ENCODE data around the gene CAVIN4. TPM values are rescaled to one million over a fixed set of nuclear protein-coding genes. Genes with fewer than 3 reads are reported as not detected.

The CAVIN4 gene
- total RNA-seq, 2 experiments from 2014 or later: not detected

- DNase-seq: no peak
- H3K27me3 Mint-ChIP-seq (ENCODE audit: low read depth): peaks cover 6% of the 10 kb centered on the region
- intact Hi-C loops (cut with micrococcal nuclease): no loop called here
- no peak overlapping the region for H3K4me3 Mint-ChIP-seq
- CTCF ChIA-PET: no interaction called here
- H3K27ac Mint-ChIP-seq: no peak overlapping the region
- H3K4me1 Mint-ChIP-seq (ENCODE audit: low read depth): no peaks in the 10 kb centered on the region
- H3K36me3 Mint-ChIP-seq (ENCODE audit: low read depth): peaks cover 2% of the 10 kb centered on the region
- peaks cover 2% of the 10 kb centered on the region for H3K9me3 Mint-ChIP-seq
These were observed 49.1 kb downstream of the CAVIN4 start for GRCh38 chr9:100626949-100627348.

- DNase-seq: no peak
- peaks cover 3% of the 10 kb centered on the region for H3K36me3 Mint-ChIP-seq (ENCODE audit: low read depth)
- intact Hi-C loops (cut with micrococcal nuclease): no loop called here
- no peak overlapping the region for H3K4me3 Mint-ChIP-seq
- CTCF ChIA-PET: no interaction called here
- peaks cover 1% of the 10 kb centered on the region for H3K9me3 Mint-ChIP-seq
- no peaks in the 10 kb centered on the region for H3K4me1 Mint-ChIP-seq (ENCODE audit: low read depth)
- H3K27ac Mint-ChIP-seq: no peak overlapping the region
- peaks cover 19% of the 10 kb centered on the region for H3K27me3 Mint-ChIP-seq (ENCODE audit: low read depth)
These were observed 59.9 kb downstream of the CAVIN4 start for GRCh38 chr9:100637787-100638186.

Other genes starting within 250 kb of the CAVIN4 start
- gene TEX10, start 225.1 kb upstream of the CAVIN4 start, total RNA-seq: 10 to 100 TPM; 17.3 to 17.9 TPM
- 10 to 100 TPM; 10.4 to 11.5 TPM for gene MSANTD3, start 150.9 kb upstream of the CAVIN4 start, total RNA-seq
- under 1 TPM; 0.26 to 0.27 TPM for gene TMEFF1, start 104.9 kb upstream of the CAVIN4 start, total RNA-seq

Measured in activated naive CD4-positive, alpha-beta T cell treated with anti-CD3 and anti-CD28 coated beads for 36 hours (primary cell).